A549 (cell line): ENCODE data around the gene WFS1.

Experiments
- BHLHE40 ChIP-seq: IDR thresholded peaks from 2 replicates; pipeline ENCODE4 v1.6.1; 2012; ENCODE audit warnings: low read depth, low read length, inconsistent platforms
- EP300 ChIP-seq, 2 experiments: fragments of >200 bp; sonication (Bioruptor Twin); formaldehyde crosslinking; IDR thresholded peaks; 2 replicates in 1 of 2; 3 replicates in 1 of 2; pipeline ENCODE4 v1.6.1; 2016 to 2017
- HEYL ChIP-seq: fragments of 250-450 bp; sonication (Bioruptor Pico); IDR thresholded peaks from 2 replicates; pipeline ENCODE4 v1.8.0; 2021; ENCODE audit warnings: mild to moderate bottlenecking, moderate library complexity
- JUN ChIP-seq, 2 experiments: fragments of >200 bp; sonication (Bioruptor Twin); formaldehyde crosslinking; IDR thresholded peaks; 2 replicates in 1 of 2; 3 replicates in 1 of 2; pipeline ENCODE4 v1.6.1; 2016 to 2017
- JUNB ChIP-seq: fragments of >200 bp; sonication (Bioruptor Twin); formaldehyde crosslinking; IDR thresholded peaks from 2 replicates; pipeline ENCODE4 v1.6.1; 2016
- KDM1A ChIP-seq: fragments of 200-600 bp; sonication (generic); IDR thresholded peaks from 2 replicates; pipeline ENCODE4 v1.6.1; 2016; ENCODE audit warnings: low read depth, mild to moderate bottlenecking
- KDM5A ChIP-seq: fragments of 200-600 bp; sonication (generic); IDR thresholded peaks from 2 replicates; pipeline ENCODE4 v1.6.1; 2016; ENCODE audit warnings: antibody characterized with exemption, mild to moderate bottlenecking
- POLR2A ChIP-seq: IDR thresholded peaks from 2 replicates; pipeline ENCODE4 v1.6.1; 2012; ENCODE audit warnings: mild to moderate bottlenecking, low read length
- ZC3H11A ChIP-seq: fragments of 450-650 bp; IDR thresholded peaks from 2 replicates; pipeline ENCODE4 v1.6.1; 2014; ENCODE audit warnings: antibody characterized with exemption, mild to moderate bottlenecking
- TF ChIP-seq, protein P1 (sequence below): fragments of >200 bp; sonication (Bioruptor Twin); formaldehyde crosslinking; IDR thresholded peaks from 3 replicates; pipeline ENCODE4 v1.5.1; 2016
- TF ChIP-seq, protein P2 (sequence below): fragments of 200-600 bp; sonication (generic); IDR thresholded peaks from 2 replicates; pipeline ENCODE4 v1.6.1; 2016; ENCODE audit warnings: antibody characterized with exemption, mild to moderate bottlenecking, moderate library complexity

DNA sequence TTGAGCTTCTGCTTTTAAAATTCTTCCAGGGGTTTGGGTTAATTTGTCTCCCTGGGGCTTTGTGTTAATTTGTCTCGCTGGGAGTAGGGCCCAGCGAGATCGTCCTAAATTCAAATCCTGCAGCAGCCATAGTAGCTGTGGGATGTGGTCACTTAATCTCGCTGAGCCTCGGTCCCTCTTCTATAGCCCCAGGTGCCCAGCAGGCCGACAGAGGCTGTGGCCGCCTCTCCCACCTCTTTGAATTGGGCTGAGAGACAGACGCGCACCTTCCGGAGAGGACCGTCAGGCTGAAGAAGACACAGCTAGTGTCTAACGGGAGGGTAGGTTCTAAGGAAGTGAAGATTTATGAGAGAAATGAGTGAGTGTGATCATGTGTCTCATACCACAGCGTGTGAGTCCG is 15.7 kb upstream of the WFS1 start:
- TF ChIP-seq, protein P1, sequence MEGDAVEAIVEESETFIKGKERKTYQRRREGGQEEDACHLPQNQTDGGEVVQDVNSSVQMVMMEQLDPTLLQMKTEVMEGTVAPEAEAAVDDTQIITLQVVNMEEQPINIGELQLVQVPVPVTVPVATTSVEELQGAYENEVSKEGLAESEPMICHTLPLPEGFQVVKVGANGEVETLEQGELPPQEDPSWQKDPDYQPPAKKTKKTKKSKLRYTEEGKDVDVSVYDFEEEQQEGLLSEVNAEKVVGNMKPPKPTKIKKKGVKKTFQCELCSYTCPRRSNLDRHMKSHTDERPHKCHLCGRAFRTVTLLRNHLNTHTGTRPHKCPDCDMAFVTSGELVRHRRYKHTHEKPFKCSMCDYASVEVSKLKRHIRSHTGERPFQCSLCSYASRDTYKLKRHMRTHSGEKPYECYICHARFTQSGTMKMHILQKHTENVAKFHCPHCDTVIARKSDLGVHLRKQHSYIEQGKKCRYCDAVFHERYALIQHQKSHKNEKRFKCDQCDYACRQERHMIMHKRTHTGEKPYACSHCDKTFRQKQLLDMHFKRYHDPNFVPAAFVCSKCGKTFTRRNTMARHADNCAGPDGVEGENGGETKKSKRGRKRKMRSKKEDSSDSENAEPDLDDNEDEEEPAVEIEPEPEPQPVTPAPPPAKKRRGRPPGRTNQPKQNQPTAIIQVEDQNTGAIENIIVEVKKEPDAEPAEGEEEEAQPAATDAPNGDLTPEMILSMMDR, result no peak
- no peak for TF ChIP-seq POLR2A
- TF ChIP-seq, protein P2, sequence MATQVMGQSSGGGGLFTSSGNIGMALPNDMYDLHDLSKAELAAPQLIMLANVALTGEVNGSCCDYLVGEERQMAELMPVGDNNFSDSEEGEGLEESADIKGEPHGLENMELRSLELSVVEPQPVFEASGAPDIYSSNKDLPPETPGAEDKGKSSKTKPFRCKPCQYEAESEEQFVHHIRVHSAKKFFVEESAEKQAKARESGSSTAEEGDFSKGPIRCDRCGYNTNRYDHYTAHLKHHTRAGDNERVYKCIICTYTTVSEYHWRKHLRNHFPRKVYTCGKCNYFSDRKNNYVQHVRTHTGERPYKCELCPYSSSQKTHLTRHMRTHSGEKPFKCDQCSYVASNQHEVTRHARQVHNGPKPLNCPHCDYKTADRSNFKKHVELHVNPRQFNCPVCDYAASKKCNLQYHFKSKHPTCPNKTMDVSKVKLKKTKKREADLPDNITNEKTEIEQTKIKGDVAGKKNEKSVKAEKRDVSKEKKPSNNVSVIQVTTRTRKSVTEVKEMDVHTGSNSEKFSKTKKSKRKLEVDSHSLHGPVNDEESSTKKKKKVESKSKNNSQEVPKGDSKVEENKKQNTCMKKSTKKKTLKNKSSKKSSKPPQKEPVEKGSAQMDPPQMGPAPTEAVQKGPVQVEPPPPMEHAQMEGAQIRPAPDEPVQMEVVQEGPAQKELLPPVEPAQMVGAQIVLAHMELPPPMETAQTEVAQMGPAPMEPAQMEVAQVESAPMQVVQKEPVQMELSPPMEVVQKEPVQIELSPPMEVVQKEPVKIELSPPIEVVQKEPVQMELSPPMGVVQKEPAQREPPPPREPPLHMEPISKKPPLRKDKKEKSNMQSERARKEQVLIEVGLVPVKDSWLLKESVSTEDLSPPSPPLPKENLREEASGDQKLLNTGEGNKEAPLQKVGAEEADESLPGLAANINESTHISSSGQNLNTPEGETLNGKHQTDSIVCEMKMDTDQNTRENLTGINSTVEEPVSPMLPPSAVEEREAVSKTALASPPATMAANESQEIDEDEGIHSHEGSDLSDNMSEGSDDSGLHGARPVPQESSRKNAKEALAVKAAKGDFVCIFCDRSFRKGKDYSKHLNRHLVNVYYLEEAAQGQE, result no peak
- no peak for TF ChIP-seq EP300 (IDR thresholded peaks at IDR 0.05)
- no peak for TF ChIP-seq KDM5A
- no peak for TF ChIP-seq KDM1A
- TF ChIP-seq BHLHE40, result no peak
- no peak for TF ChIP-seq HEYL (CRISPR knock-in tag)
- no peak for TF ChIP-seq ZC3H11A
- TF ChIP-seq JUN (IDR thresholded peaks at IDR 0.05), result no peak
- TF ChIP-seq JUNB, result no peak
